SJCRH30 (cell line): ENCODE measurements around the gene CXXC5. TPM values are rescaled to one million over a fixed set of nuclear protein-coding genes. Genes with fewer than 3 reads are reported as not detected.

ENCODE experiments used
- DNase-seq, 2 experiments: peaks; one replicate each; pipeline ENCODE4 v3.0.0-alpha.2; 2015 to 2020
- H3K27ac ChIP-seq: fragments of 250-450 bp; sonication (Bioruptor Pico); 2 replicates; pipeline ENCODE4 v1.5.1; 2020; ENCODE audit warnings: mild to moderate bottlenecking, moderate library complexity
- H3K27me3 ChIP-seq: fragments of 250-450 bp; sonication (Bioruptor Pico); 2 replicates; pipeline ENCODE4 v1.5.1; 2020; ENCODE audit warnings: mild to moderate bottlenecking, moderate library complexity
- H3K36me3 ChIP-seq: fragments of 250-450 bp; sonication (Bioruptor Pico); 2 replicates; pipeline ENCODE4 v1.5.1; 2020; ENCODE audit warnings: mild to moderate bottlenecking, moderate library complexity
- H3K4me1 ChIP-seq: fragments of 250-450 bp; sonication (Bioruptor Pico); 2 replicates; pipeline ENCODE4 v1.5.1; 2020; ENCODE audit warnings: mild to moderate bottlenecking, moderate library complexity
- H3K4me3 ChIP-seq: fragments of 250-450 bp; sonication (Bioruptor Pico); 2 replicates; pipeline ENCODE4 v1.5.1; 2020; ENCODE audit warnings: mild to moderate bottlenecking, moderate library complexity
- H3K9me3 ChIP-seq: fragments of 250-450 bp; sonication (Bioruptor Pico); replicated peaks from 2 replicates; pipeline ENCODE4 v1.5.1; 2020; ENCODE audit warnings: mild to moderate bottlenecking, moderate library complexity
- total RNA-seq: library from RNA; depleted of rRNA; stranded (reverse); fragments of >200 nt; shearing (Covaris generic); gene quantifications from 2 replicates; pipeline ENCODE4 v1.2.3, GENCODE V29; 2014

CXXC5 gene
- total RNA-seq, 1 experiment from 2014 or later, result 81.4 TPM

GRCh38 chr5:139682016-139682975 lies 34.1 kb downstream of the CXXC5 start:
- H3K36me3 ChIP-seq, result peaks cover 41% of the 10 kb centered on the region
- no peaks in the 10 kb centered on the region for H3K27me3 ChIP-seq
- no peaks in the 10 kb centered on the region for H3K9me3 ChIP-seq
- H3K4me1 ChIP-seq, result peaks cover 19% of the 10 kb centered on the region
- H3K27ac ChIP-seq, result no peak overlapping the region
- no peak for DNase-seq
- no peak overlapping the region for H3K4me3 ChIP-seq

GRCh38 chr5:139683295-139684271 lies 35.4 kb downstream of the CXXC5 start:
- H3K4me3 ChIP-seq, result no peak overlapping the region
- H3K9me3 ChIP-seq, result no peaks in the 10 kb centered on the region
- no peak for DNase-seq
- peaks cover 41% of the 10 kb centered on the region for H3K36me3 ChIP-seq
- H3K4me1 ChIP-seq, result peaks cover 6% of the 10 kb centered on the region
- H3K27ac ChIP-seq, result no peak overlapping the region
- H3K27me3 ChIP-seq, result no peaks in the 10 kb centered on the region

- no peak for DNase-seq
- Histone ChIP-seq H3K36me3 (peaks cover 41% of the 10 kb centered on the region), H3K4me3 (no peak overlapping the region), H3K9me3 (no peaks in the 10 kb centered on the region), H3K27ac (no peak overlapping the region), H3K27me3 (no peaks in the 10 kb centered on the region), H3K4me1 (peaks cover 4% of the 10 kb centered on the region; the same call in 1 of the 2 replicates)
These were observed 36.3 kb downstream of the CXXC5 start for GRCh38 chr5:139684350-139684880.

- Histone ChIP-seq H3K27ac (no peak overlapping the region), H3K36me3 (peaks cover 36% of the 10 kb centered on the region), H3K4me1 (peaks cover 11% of the 10 kb centered on the region; the same call in 1 of the 2 replicates), H3K9me3 (no peaks in the 10 kb centered on the region), H3K27me3 (no peaks in the 10 kb centered on the region), H3K4me3 (no peak overlapping the region)
- DNase-seq, result peak in 1 of 2 experiments; percentile 36
These were observed 37.0 kb downstream of the CXXC5 start for GRCh38 chr5:139684881-139685749.

GRCh38 chr5:139685886-139686285 lies 37.7 kb downstream of the CXXC5 start:
- no peak overlapping the region for H3K27ac ChIP-seq
- no peak overlapping the region for H3K4me3 ChIP-seq
- H3K27me3 ChIP-seq, result no peaks in the 10 kb centered on the region
- DNase-seq, result no peak
- H3K36me3 ChIP-seq, result peaks cover 36% of the 10 kb centered on the region
- H3K4me1 ChIP-seq, result peaks cover 16% of the 10 kb centered on the region; the same call in 1 of the 2 replicates
- no peaks in the 10 kb centered on the region for H3K9me3 ChIP-seq

GRCh38 chr5:139686356-139686705 lies 38.2 kb downstream of the CXXC5 start:
- Histone ChIP-seq H3K4me1 (peaks cover 16% of the 10 kb centered on the region; the same call in 1 of the 2 replicates), H3K4me3 (no peak overlapping the region), H3K36me3 (peaks cover 33% of the 10 kb centered on the region)

GRCh38 chr5:139686706-139687441 lies 38.7 kb downstream of the CXXC5 start:
- Histone ChIP-seq H3K4me3 (no peak overlapping the region), H3K27ac (no peak overlapping the region), H3K4me1 (peaks cover 16% of the 10 kb centered on the region; the same call in 1 of the 2 replicates), H3K36me3 (peaks cover 27% of the 10 kb centered on the region), H3K27me3 (no peaks in the 10 kb centered on the region), H3K9me3 (no peaks in the 10 kb centered on the region)
- DNase-seq, result no peak

More at GRCh38 chr5:139686356-139686705, 38.2 kb downstream of the CXXC5 start:
- Histone ChIP-seq H3K27me3 (no peaks in the 10 kb centered on the region), H3K9me3 (no peaks in the 10 kb centered on the region), H3K27ac (no peak overlapping the region)
- DNase-seq, result no peak

GRCh38 chr5:139687656-139688055 lies 39.5 kb downstream of the CXXC5 start:
- H3K27me3 ChIP-seq, result no peaks in the 10 kb centered on the region
- no peaks in the 10 kb centered on the region for H3K9me3 ChIP-seq
- peaks cover 23% of the 10 kb centered on the region for H3K36me3 ChIP-seq
- no peak overlapping the region for H3K4me3 ChIP-seq
- no peak overlapping the region for H3K27ac ChIP-seq
- peaks cover 21% of the 10 kb centered on the region for H3K4me1 ChIP-seq
- no peak for DNase-seq

GRCh38 chr5:139688088-139688702 lies 40.0 kb downstream of the CXXC5 start:
- Histone ChIP-seq H3K27me3 (no peaks in the 10 kb centered on the region), H3K4me1 (peaks cover 26% of the 10 kb centered on the region), H3K4me3 (no peak overlapping the region), H3K27ac (no peak overlapping the region), H3K9me3 (no peaks in the 10 kb centered on the region), H3K36me3 (peaks cover 17% of the 10 kb centered on the region)
- DNase-seq, result no peak

- no peak for DNase-seq
- peaks cover 28% of the 10 kb centered on the region for H3K4me1 ChIP-seq
- no peak overlapping the region for H3K27ac ChIP-seq
These were observed 40.7 kb downstream of the CXXC5 start for GRCh38 chr5:139688751-139689372.

GRCh38 chr5:139689631-139690063 lies 41.5 kb downstream of the CXXC5 start:
- no peak overlapping the region for H3K4me3 ChIP-seq
- H3K27me3 ChIP-seq, result no peaks in the 10 kb centered on the region
- H3K36me3 ChIP-seq, result peaks cover 4% of the 10 kb centered on the region; the same call in 1 of the 2 replicates
- no peaks in the 10 kb centered on the region for H3K9me3 ChIP-seq
- H3K4me1 ChIP-seq, result peaks cover 28% of the 10 kb centered on the region
- H3K27ac ChIP-seq, result no peak overlapping the region
- peak; percentile 64 to 67 for DNase-seq

More at GRCh38 chr5:139688751-139689372, 40.7 kb downstream of the CXXC5 start:
- peaks cover 11% of the 10 kb centered on the region for H3K36me3 ChIP-seq
- H3K27me3 ChIP-seq, result no peaks in the 10 kb centered on the region
- no peaks in the 10 kb centered on the region for H3K9me3 ChIP-seq
- no peak overlapping the region for H3K4me3 ChIP-seq

- Histone ChIP-seq H3K9me3 (no peaks in the 10 kb centered on the region), H3K4me1 (peaks cover 28% of the 10 kb centered on the region), H3K27me3 (no peaks in the 10 kb centered on the region), H3K27ac (no peak overlapping the region), H3K36me3 (peaks cover 3% of the 10 kb centered on the region; the same call in 1 of the 2 replicates), H3K4me3 (no peak overlapping the region)
- DNase-seq, result peak; percentile 63 to 67
These were observed 42.1 kb downstream of the CXXC5 start for GRCh38 chr5:139690064-139690802.
